Stomach (tissue), 4 donors: ENCODE data around the gene ZNF638.
"Not testable (repeated sequence)": the region's sequence is repeated elsewhere in the genome, so short reads cannot be mapped to it uniquely, and the experiment has no call there.

Source experiments
- CTCF ChIP-seq, 7 experiments: fragments of 450-650 bp in 4 of 7; fragments of 200-600 bp in 3 of 7; sonication (generic) in 3 of 7; IDR thresholded peaks; one replicate each; pipeline ENCODE4 v1.5.1; 2016 to 2019; ENCODE audit warnings: antibody characterized with exemption in 7 of 7, control low read depth in 2 of 7, mild to moderate bottlenecking in 1 of 7
- EP300 ChIP-seq: sonication (generic); formaldehyde crosslinking; IDR thresholded peaks from one replicate; pipeline ENCODE4 v1.6.1; 2017; ENCODE audit warnings: antibody characterized with exemption
- POLR2A ChIP-seq, 4 donors: fragments of 450-650 bp; IDR thresholded peaks; one replicate each; pipeline ENCODE4 v1.6.1; 2016; ENCODE audit warnings: antibody characterized with exemption in 4 of 4, control low read depth in 2 of 4, mild to moderate bottlenecking in 1 of 4, moderate library complexity in 1 of 4
- POLR2AphosphoS5 ChIP-seq, 3 donors: sonication (generic); formaldehyde crosslinking; IDR thresholded peaks; one replicate each; pipeline ENCODE4 v1.6.1; 2016; ENCODE audit warnings: antibody characterized with exemption in 3 of 3

GRCh38 chr2:71416866-71417265 is 85.3 kb downstream of the ZNF638 start:
- not testable (repeated sequence) for TF ChIP-seq CTCF (IDR thresholded peaks at IDR 0.05); POLR2A (IDR thresholded peaks at IDR 0.05); POLR2AphosphoS5 (IDR thresholded peaks at IDR 0.05); EP300
